Inflammatory macrophage treated with lipopolysaccharide for 1 hour (primary cell): ENCODE measurements around the gene ZPBP2.
"Not testable (repeated sequence)": the region's sequence is repeated elsewhere in the genome, so short reads cannot be mapped to it uniquely, and the experiment has no call there.

Experiments used
- DNase-seq, 2 donors: peaks; one replicate each; pipeline ENCODE4 v3.0.0-alpha.2; 2020 to 2022

ZPBP2 gene

GRCh38 chr17:39867880-39868553 is at the start of gene ZPBP2:
ZPBP2 (plus strand) TSS chr17:39868202; CDS start chr17:39868355, 153 bp downstream.
- DNase-seq, result no peak

GRCh38 chr17:39818358-39819000 is 49.5 kb upstream of the ZPBP2 start:
- no peak for DNase-seq

GRCh38 chr17:39820541-39820940 is 47.5 kb upstream of the ZPBP2 start:
- no peak for DNase-seq

GRCh38 chr17:39820987-39821386 is 47.0 kb upstream of the ZPBP2 start:
- DNase-seq, result no peak

GRCh38 chr17:39822051-39822451 is 46.0 kb upstream of the ZPBP2 start:
- peak; percentile 55 to 73 for DNase-seq

- no peak for DNase-seq
These were observed 44.5 kb upstream of the ZPBP2 start for GRCh38 chr17:39823407-39824054.

GRCh38 chr17:39826334-39826733 is 41.7 kb upstream of the ZPBP2 start:
- DNase-seq, result no peak

- no peak for DNase-seq
These were observed 39.6 kb upstream of the ZPBP2 start for GRCh38 chr17:39828443-39828842.

GRCh38 chr17:39831588-39831987 is 36.4 kb upstream of the ZPBP2 start:
- no peak for DNase-seq

GRCh38 chr17:39834017-39834416 is 34.0 kb upstream of the ZPBP2 start:
- no peak for DNase-seq

- no peak for DNase-seq
These were observed 32.8 kb upstream of the ZPBP2 start for GRCh38 chr17:39835038-39835786.

- no peak for DNase-seq
These were observed 31.9 kb upstream of the ZPBP2 start for GRCh38 chr17:39836117-39836516.

- no peak for DNase-seq
These were observed 29.9 kb upstream of the ZPBP2 start for GRCh38 chr17:39838057-39838456.

- no peak for DNase-seq
These were observed 29.2 kb upstream of the ZPBP2 start for GRCh38 chr17:39838784-39839183.

- DNase-seq, result no peak
These were observed 26.8 kb upstream of the ZPBP2 start for GRCh38 chr17:39841134-39841683.

- no peak for DNase-seq
These were observed 22.8 kb upstream of the ZPBP2 start for GRCh38 chr17:39845052-39845846.

- no peak for DNase-seq
These were observed 21.8 kb upstream of the ZPBP2 start for GRCh38 chr17:39846205-39846604.

GRCh38 chr17:39848600-39848999 is 19.4 kb upstream of the ZPBP2 start:
- DNase-seq, result no peak

- DNase-seq, result not testable (repeated sequence)
These were observed 17.8 kb upstream of the ZPBP2 start for GRCh38 chr17:39850186-39850585.

- no peak for DNase-seq
These were observed 15.8 kb upstream of the ZPBP2 start for GRCh38 chr17:39852239-39852638.

- no peak for DNase-seq
These were observed 13.1 kb upstream of the ZPBP2 start for GRCh38 chr17:39854909-39855308.
